ENCODE results near the gene GPR107.

Gene GPR107

GRCh38 chr9:130028493-130029222, 25.0 kb upstream of the GPR107 start:
- no peak for DNase-seq

GRCh38 chr9:130029223-130029973, 24.3 kb upstream of the GPR107 start:
- no peak for DNase-seq

- DNase-seq: no peak
Observed at GRCh38 chr9:130030651-130031127, 23.0 kb upstream of the GPR107 start.

GRCh38 chr9:130034570-130034969, 19.1 kb upstream of the GPR107 start:
- no peak for DNase-seq

GRCh38 chr9:130036099-130036498, 17.6 kb upstream of the GPR107 start:
- no peak for DNase-seq

GRCh38 chr9:130039528-130040147, 14.1 kb upstream of the GPR107 start:
- DNase-seq: no peak

- DNase-seq: no peak
Observed at GRCh38 chr9:130040984-130041647, 12.6 kb upstream of the GPR107 start.

- DNase-seq: no peak
Observed at GRCh38 chr9:130041648-130042405, 11.9 kb upstream of the GPR107 start.

GRCh38 chr9:130042406-130042884, 11.3 kb upstream of the GPR107 start:
- DNase-seq: peak; percentile 3

- peak; percentile 76 for DNase-seq
Observed at GRCh38 chr9:130042885-130043653, 10.6 kb upstream of the GPR107 start, which contains the start of gene FNBP1. FNBP1 (minus strand) TSS chr9:130043189; CDS start chr9:130042975, 214 bp downstream.

- peak; percentile 22 for DNase-seq
Observed at GRCh38 chr9:130043654-130044623, 9.8 kb upstream of the GPR107 start.

GRCh38 chr9:130045725-130046450, 7.8 kb upstream of the GPR107 start:
- DNase-seq: no peak

- no peak for DNase-seq
Observed at GRCh38 chr9:130049431-130050210, 4.1 kb upstream of the GPR107 start.

- DNase-seq: no peak
Observed at GRCh38 chr9:130050462-130050861, 3.2 kb upstream of the GPR107 start.

GRCh38 chr9:130051855-130052254, 1.9 kb upstream of the GPR107 start:
- no peak for DNase-seq

GRCh38 chr9:130053109-130053503, 600 bp upstream of the GPR107 start:
- no peak for DNase-seq

GRCh38 chr9:130054325-130054786, 650 bp downstream of the GPR107 start:
- no peak for DNase-seq

GRCh38 chr9:130054820-130055219, 1.1 kb downstream of the GPR107 start:
- DNase-seq: no peak
